K562 (cell line): ENCODE measurements around the gene TBXAS1. TPM values are rescaled to one million over a fixed set of nuclear protein-coding genes. Genes with fewer than 3 reads are reported as not detected.

Experiments used
- ATF4 ChIP-seq: fragments of 450-650 bp; formaldehyde crosslinking; IDR thresholded peaks from 2 replicates; pipeline ENCODE4 v1.4.0; 2022; ENCODE audit warnings: mild to moderate bottlenecking, moderate library complexity
- CTCFL ChIP-seq: IDR thresholded peaks from 2 replicates; pipeline ENCODE4 v1.6.1; 2011; ENCODE audit warnings: borderline replicate concordance, low read depth, mild to moderate bottlenecking, moderate library complexity, low read length; ENCODE audit not compliant: insufficient read depth, poor library complexity, severe bottlenecking
- E2F6 ChIP-seq, 2 experiments: IDR thresholded peaks; 2 replicates each; pipeline ENCODE4 v1.6.1; 2011; ENCODE audit warnings: borderline replicate concordance in 1 of 2, control low read depth in 1 of 2, low read depth in 1 of 2, low read length in 1 of 2, mild to moderate bottlenecking in 1 of 2, mixed read lengths in 1 of 2, moderate library complexity in 1 of 2; ENCODE audit not compliant: insufficient read depth in 1 of 2, insufficient read length in 1 of 2, poor library complexity in 1 of 2, severe bottlenecking in 1 of 2; ENCODE audit errors: extremely low read depth in 1 of 2
- HDAC1 ChIP-seq, 2 experiments: fragments of 450-650 bp; IDR thresholded peaks; 2 replicates each; pipeline ENCODE4 v1.6.1; 2016 to 2017; ENCODE audit warnings: inconsistent platforms in 1 of 2, mild to moderate bottlenecking in 1 of 2, moderate library complexity in 1 of 2
- HLTF ChIP-seq: fragments of 450-650 bp; IDR thresholded peaks from 2 replicates; pipeline ENCODE4 v1.6.1; 2016
- IFI16 ChIP-seq: fragments of 250-450 bp; sonication (Bioruptor Pico); IDR thresholded peaks from 2 replicates; pipeline ENCODE4 v2.1.2; 2022; ENCODE audit warnings: mild to moderate bottlenecking, inconsistent platforms
- JUND ChIP-seq, 2 experiments: IDR thresholded peaks; 2 replicates in 1 of 2; 3 replicates in 1 of 2; pipeline ENCODE4 v1.6.1; 2011; ENCODE audit warnings: borderline replicate concordance in 2 of 2, low read depth in 2 of 2, low read length in 2 of 2, improper control_type of control experiment in 1 of 2, missing biosample characterization in 1 of 2, missing genetic modification characterization in 1 of 2, missing genetic modification reagents in 1 of 2
- RREB1 ChIP-seq: fragments of 250-450 bp; sonication (Bioruptor Pico); IDR thresholded peaks from 2 replicates; pipeline ENCODE4 v1.4.0; 2020
- SRSF7 ChIP-seq: fragments of 200-400 bp; formaldehyde crosslinking; optimal IDR thresholded peaks from 2 replicates; pipeline ENCODE3; 2017; ENCODE audit warnings: mild to moderate bottlenecking, low read depth, low read length
- TARDBP ChIP-seq: fragments of 450-650 bp; IDR thresholded peaks from 2 replicates; pipeline ENCODE4 v1.6.1; 2016
- TCF15 ChIP-seq: fragments of 250-450 bp; sonication (Bioruptor Pico); IDR thresholded peaks from 2 replicates; pipeline ENCODE4 v1.8.0; 2022; ENCODE audit warnings: moderate library complexity, mild to moderate bottlenecking, inconsistent platforms
- ZNF280B ChIP-seq: fragments of 250-450 bp; sonication (Bioruptor Pico); IDR thresholded peaks from 2 replicates; pipeline ENCODE4 v1.5.1; 2021; ENCODE audit warnings: mild to moderate bottlenecking
- ZNF324 ChIP-seq: fragments of 250-450 bp; sonication (Bioruptor Pico); IDR thresholded peaks from 2 replicates; pipeline ENCODE4 v1.4.0; 2020; ENCODE audit warnings: mild to moderate bottlenecking
- polyA plus RNA-seq, 8 experiments: library from polyadenylated mRNA; depleted of rRNA in 4 of 8; stranded (reverse) in 5 of 8; unstranded in 3 of 8; fragments of >200 nt; fragmentation: Nextera tagmentation in 2 of 8; fragmentation: Illumina TruSeq in 1 of 8; extraction: Ambion mirVana in 2 of 8; extraction: Trizol in 1 of 8; gene quantifications; 2 replicates each; pipeline versions ENCODE4 v1.2.1 to v1.2.3, GENCODE V29; 2011 to 2014; ENCODE audit warnings: inconsistent platforms in 1 of 8, missing spikeins in 1 of 8
- total RNA-seq, 7 experiments: library from RNA; depleted of rRNA in 6 of 7; stranded (reverse); fragments of >200 nt in 6 of 7; fragmentation: Illumina TruSeq in 2 of 7; extraction: Trizol in 2 of 7; gene quantifications; 2 replicates each; pipeline versions ENCODE4 v1.2.1 to v1.2.3, GENCODE V29; 2011 to 2021; ENCODE audit warnings: low replicate concordance in 1 of 7

The TBXAS1 gene
- total and polyA plus RNA-seq, 9 of the 15 experiments (the other 6 are each of a cell fraction or from before 2014, with no cell fraction given), result 1.1 to 8.3 (median 1.9) TPM

GRCh38 chr7:139987691-139988516 is 158.8 kb downstream of the TBXAS1 start (continued):
- TF ChIP-seq JUND (IDR thresholded peaks at IDR 0.05; ENCODE audit: borderline replicate concordance, low read depth, low read length), result no peak
- no peak for TF ChIP-seq JUND (tag; IDR thresholded peaks at IDR 0.05; ENCODE audit: borderline replicate concordance, low read depth, low read length)
- no peak for TF ChIP-seq RREB1
- no peak for TF ChIP-seq ATF4 (CRISPR knock-in tag)
- peak; percentile 85 for TF ChIP-seq CTCFL
- TF ChIP-seq TARDBP, result no peak
- TF ChIP-seq E2F6 (IDR thresholded peaks at IDR 0.05; ENCODE audit: borderline replicate concordance in 1 of 2, extremely low read depth in 1 of 2, insufficient read depth in 1 of 2, insufficient read length in 1 of 2, low read depth in 1 of 2, low read length in 1 of 2, poor library complexity in 1 of 2, severe bottlenecking in 1 of 2), result peak in 1 of 2 experiments; percentile 36
- no peak for TF ChIP-seq IFI16 (CRISPR knock-in tag)
- no peak for TF ChIP-seq HLTF
- TF ChIP-seq SRSF7, result no peak
- TF ChIP-seq HDAC1 (IDR thresholded peaks at IDR 0.05), result no peak
- no peak for TF ChIP-seq TCF15 (CRISPR knock-in tag)
- TF ChIP-seq ZNF280B (CRISPR knock-in tag), result no peak
- TF ChIP-seq ZNF324 (CRISPR knock-in tag), result no peak
